ENCODE data around the gene PCDHGB2.
"Not testable (repeated sequence)": the region's sequence is repeated elsewhere in the genome, so short reads cannot be mapped to it uniquely, and the experiment has no call there.

The PCDHGB2 gene

GRCh38 chr5:141349917-141350619 lies 9.7 kb upstream of the PCDHGB2 start, which contains the start of gene PCDHGB1:
Gene PCDHGB1 (plus strand): TSS chr5:141350099. CDS start chr5:141350261, 162 bp downstream.
- DNase-seq (ENCODE audit: low read depth): no peak

- no peak for DNase-seq (ENCODE audit: low read depth)
Observed at GRCh38 chr5:141351591-141351990, 8.2 kb upstream of the PCDHGB2 start.

GRCh38 chr5:141354900-141355469 lies 4.8 kb upstream of the PCDHGB2 start, which contains the start of gene PCDHGA4:
Gene PCDHGA4 (plus strand): TSS chr5:141355021. CDS start chr5:141355108, 87 bp downstream.
- no peak for DNase-seq (ENCODE audit: low read depth)

GRCh38 chr5:141355641-141356040 lies 4.2 kb upstream of the PCDHGB2 start:
- DNase-seq (ENCODE audit: low read depth): no peak

GRCh38 chr5:141356133-141356532 lies 3.7 kb upstream of the PCDHGB2 start:
- no peak for DNase-seq (ENCODE audit: low read depth)

GRCh38 chr5:141356950-141357349 lies 2.8 kb upstream of the PCDHGB2 start:
- no peak for DNase-seq (ENCODE audit: low read depth)

- DNase-seq (ENCODE audit: low read depth): no peak
Observed at GRCh38 chr5:141360685-141361084, 891 bp downstream of the PCDHGB2 start.

GRCh38 chr5:141362719-141363118 lies 2.9 kb downstream of the PCDHGB2 start:
- no peak for DNase-seq (ENCODE audit: low read depth)

- no peak for DNase-seq (ENCODE audit: low read depth)
Observed at GRCh38 chr5:141363952-141364660, 4.3 kb downstream of the PCDHGB2 start, which contains the start of gene PCDHGA5. Gene PCDHGA5 (plus strand): TSS chr5:141364162. CDS start chr5:141364331, 169 bp downstream.

GRCh38 chr5:141366016-141366896 lies 6.5 kb downstream of the PCDHGB2 start:
- DNase-seq (ENCODE audit: low read depth): no peak

- no peak for DNase-seq (ENCODE audit: low read depth)
Observed at GRCh38 chr5:141369994-141370848, 10.4 kb downstream of the PCDHGB2 start, which contains the start of gene PCDHGB3. Gene PCDHGB3 (plus strand): TSS chr5:141370242. CDS start chr5:141370395, 153 bp downstream.

- no peak for DNase-seq (ENCODE audit: low read depth)
Observed at GRCh38 chr5:141371572-141372475, 12.0 kb downstream of the PCDHGB2 start.

- DNase-seq (ENCODE audit: low read depth): no peak
Observed at GRCh38 chr5:141373673-141374317, 14.0 kb downstream of the PCDHGB2 start, which contains the start of gene PCDHGA6. Gene PCDHGA6 (plus strand): TSS chr5:141373891. CDS start chr5:141374084, 193 bp downstream.

GRCh38 chr5:141374627-141375026 lies 14.8 kb downstream of the PCDHGB2 start:
- no peak for DNase-seq (ENCODE audit: low read depth)

- DNase-seq (ENCODE audit: low read depth): not testable (repeated sequence)
Observed at GRCh38 chr5:141375444-141376155, 15.8 kb downstream of the PCDHGB2 start.

- DNase-seq (ENCODE audit: low read depth): peak; percentile 14
Observed at GRCh38 chr5:141382469-141383294, 22.9 kb downstream of the PCDHGB2 start, which contains the start of gene PCDHGA7. Gene PCDHGA7 (plus strand): TSS chr5:141382742. CDS start chr5:141382900, 158 bp downstream.

GRCh38 chr5:141383345-141383744 lies 23.6 kb downstream of the PCDHGB2 start:
- no peak for DNase-seq (ENCODE audit: low read depth)
